ENCODE data around the gene NDST4.

NDST4 gene

GRCh38 chr4:114921790-114922591, 191.4 kb downstream of the NDST4 start:
- Histone ChIP-seq H3K14ac (ENCODE audit: low read length) (no peak overlapping the region), H3K36me3 (replicated peaks in 1 of 2; ENCODE audit: control insufficient read depth in 2 of 2, insufficient read depth in 2 of 2, low read length in 2 of 2) (no peaks in the 10 kb centered on the region), H3K27ac (replicated peaks; ENCODE audit: low read length) (peak overlapping the region; percentile 33), H2AK5ac (ENCODE audit: low read depth, low read length) (no peak overlapping the region), H3K4me3 (ENCODE audit: low read length in 2 of 2) (peak overlapping the region in 1 of 2 donors; percentile 24), H3K79me1 (ENCODE audit: low read depth, low read length) (no peaks in the 10 kb centered on the region), H2BK12ac (ENCODE audit: low read length) (no peak overlapping the region), H3K18ac (ENCODE audit: low read length) (no peak overlapping the region), H2AFZ (ENCODE audit: low read length) (peak overlapping the region; percentile 66), H3K4me1 (ENCODE audit: control insufficient read depth in 2 of 2, insufficient read depth in 1 of 2, low read depth in 1 of 2, low read length in 2 of 2) (peaks cover 8 to 19% of the 10 kb centered on the region in 2 donors), H3K4ac (ENCODE audit: low read length) (no peak overlapping the region), H2BK120ac (ENCODE audit: low read depth, low read length) (no peak overlapping the region), H3K23ac (ENCODE audit: low read depth, low read length, poor library complexity) (no peak overlapping the region), H2BK5ac (ENCODE audit: low read length) (no peak overlapping the region), H3K4me2 (ENCODE audit: insufficient read depth, low read length, poor library complexity, severe bottlenecking) (no peak overlapping the region), H3K9ac (ENCODE audit: low read depth, low read length, poor library complexity) (no peak overlapping the region), H4K8ac (ENCODE audit: low read depth, low read length) (no peak overlapping the region), H3K27me3 (ENCODE audit: control insufficient read depth in 3 of 3, insufficient read depth in 3 of 3, low read depth in 1 of 3, low read length in 3 of 3) (no peaks in the 10 kb centered on the region), H3K9me3 (replicated peaks in 1 of 2; ENCODE audit: control insufficient read depth in 2 of 2, insufficient read depth in 1 of 2, low read depth in 1 of 2, low read length in 2 of 2) (no peaks in the 10 kb centered on the region), H4K91ac (ENCODE audit: low read depth, low read length, poor library complexity) (no peak overlapping the region), H2BK15ac (ENCODE audit: low read length) (no peak overlapping the region)
- WGBS, 2 donors (ENCODE audit: extremely low coverage in 2 of 2, insufficient read length in 2 of 2, insufficient replicate concordance in 1 of 2) = no CpG with 5 or more reads among the region's 13 CpGs
- no peak for DNase-seq (ENCODE audit: low spot score)

GRCh38 chr4:114921191-114921590, 192.2 kb downstream of the NDST4 start:
- H3K27me3 ChIP-seq (ENCODE audit: control insufficient read depth in 3 of 3, insufficient read depth in 3 of 3, low read depth in 1 of 3, low read length in 3 of 3) = no peaks in the 10 kb centered on the region
- H3K4me2 ChIP-seq (ENCODE audit: insufficient read depth, low read length, poor library complexity, severe bottlenecking) = no peak overlapping the region
- no peak overlapping the region for H4K8ac ChIP-seq (ENCODE audit: low read depth, low read length)
- no peak overlapping the region for H4K91ac ChIP-seq (ENCODE audit: low read depth, low read length, poor library complexity)
- H3K4ac ChIP-seq (ENCODE audit: low read length) = no peak overlapping the region
- H3K9me3 ChIP-seq (replicated peaks in 1 of 2; ENCODE audit: control insufficient read depth in 2 of 2, insufficient read depth in 1 of 2, low read depth in 1 of 2, low read length in 2 of 2) = no peaks in the 10 kb centered on the region
- WGBS, 2 donors (ENCODE audit: extremely low coverage in 2 of 2, insufficient read length in 2 of 2, insufficient replicate concordance in 1 of 2) = no CpG with 5 or more reads among the region's 3 CpGs
- no peaks in the 10 kb centered on the region for H3K79me1 ChIP-seq (ENCODE audit: low read depth, low read length)
- no peak overlapping the region for H3K14ac ChIP-seq (ENCODE audit: low read length)
- H3K4me3 ChIP-seq (ENCODE audit: low read length in 2 of 2) = no peak overlapping the region
- H2AFZ ChIP-seq (ENCODE audit: low read length) = no peak overlapping the region
- H2BK12ac ChIP-seq (ENCODE audit: low read length) = no peak overlapping the region
- H3K18ac ChIP-seq (ENCODE audit: low read length) = no peak overlapping the region
- no peaks in the 10 kb centered on the region for H3K36me3 ChIP-seq (replicated peaks in 1 of 2; ENCODE audit: control insufficient read depth in 2 of 2, insufficient read depth in 2 of 2, low read length in 2 of 2)
- no peak overlapping the region for H2BK120ac ChIP-seq (ENCODE audit: low read depth, low read length)
- no peak overlapping the region for H2AK5ac ChIP-seq (ENCODE audit: low read depth, low read length)
- H3K9ac ChIP-seq (ENCODE audit: low read depth, low read length, poor library complexity) = no peak overlapping the region
- H3K27ac ChIP-seq (replicated peaks; ENCODE audit: low read length) = no peak overlapping the region
- no peak for DNase-seq (ENCODE audit: low spot score)
- H2BK5ac ChIP-seq (ENCODE audit: low read length) = no peak overlapping the region
- no peak overlapping the region for H2BK15ac ChIP-seq (ENCODE audit: low read length)
- H3K4me1 ChIP-seq (ENCODE audit: control insufficient read depth in 2 of 2, insufficient read depth in 1 of 2, low read depth in 1 of 2, low read length in 2 of 2) = peaks cover 8 to 17% of the 10 kb centered on the region in 2 donors
- H3K23ac ChIP-seq (ENCODE audit: low read depth, low read length, poor library complexity) = no peak overlapping the region

GRCh38 chr4:114911111-114911510, 202.3 kb downstream of the NDST4 start:
- Histone ChIP-seq H3K27me3 (ENCODE audit: control insufficient read depth in 3 of 3, insufficient read depth in 3 of 3, low read depth in 1 of 3, low read length in 3 of 3) (no peaks in the 10 kb centered on the region), H3K4me2 (ENCODE audit: insufficient read depth, low read length, poor library complexity, severe bottlenecking) (no peak overlapping the region), H4K91ac (ENCODE audit: low read depth, low read length, poor library complexity) (no peak overlapping the region), H3K36me3 (replicated peaks in 1 of 2; ENCODE audit: control insufficient read depth in 2 of 2, insufficient read depth in 2 of 2, low read length in 2 of 2) (no peaks in the 10 kb centered on the region), H3K27ac (replicated peaks; ENCODE audit: low read length) (no peak overlapping the region), H3K4me3 (ENCODE audit: low read length in 2 of 2) (no peak overlapping the region), H3K14ac (ENCODE audit: low read length) (no peak overlapping the region), H3K18ac (ENCODE audit: low read length) (no peak overlapping the region), H3K4ac (ENCODE audit: low read length) (no peak overlapping the region), H3K4me1 (ENCODE audit: control insufficient read depth in 2 of 2, insufficient read depth in 1 of 2, low read depth in 1 of 2, low read length in 2 of 2) (no peaks in the 10 kb centered on the region), H3K23ac (ENCODE audit: low read depth, low read length, poor library complexity) (no peak overlapping the region), H4K8ac (ENCODE audit: low read depth, low read length) (no peak overlapping the region), H2AK5ac (ENCODE audit: low read depth, low read length) (no peak overlapping the region), H2BK5ac (ENCODE audit: low read length) (no peak overlapping the region), H2BK120ac (ENCODE audit: low read depth, low read length) (no peak overlapping the region), H3K9me3 (replicated peaks in 1 of 2; ENCODE audit: control insufficient read depth in 2 of 2, insufficient read depth in 1 of 2, low read depth in 1 of 2, low read length in 2 of 2) (no peaks in the 10 kb centered on the region), H2AFZ (ENCODE audit: low read length) (no peak overlapping the region), H3K9ac (ENCODE audit: low read depth, low read length, poor library complexity) (no peak overlapping the region), H2BK15ac (ENCODE audit: low read length) (no peak overlapping the region), H2BK12ac (ENCODE audit: low read length) (no peak overlapping the region), H3K79me1 (ENCODE audit: low read depth, low read length) (no peaks in the 10 kb centered on the region)
- no CpG with 5 or more reads among the region's 2 CpGs for WGBS, 2 donors (ENCODE audit: extremely low coverage in 2 of 2, insufficient read length in 2 of 2, insufficient replicate concordance in 1 of 2)
- DNase-seq (ENCODE audit: low spot score) = no peak

GRCh38 chr4:114907568-114907967, 205.9 kb downstream of the NDST4 start:
- Histone ChIP-seq H3K4ac (ENCODE audit: low read length) (no peak overlapping the region), H2AFZ (ENCODE audit: low read length) (no peak overlapping the region), H3K9ac (ENCODE audit: low read depth, low read length, poor library complexity) (no peak overlapping the region), H3K9me3 (replicated peaks in 1 of 2; ENCODE audit: control insufficient read depth in 2 of 2, insufficient read depth in 1 of 2, low read depth in 1 of 2, low read length in 2 of 2) (no peaks in the 10 kb centered on the region), H3K27ac (replicated peaks; ENCODE audit: low read length) (no peak overlapping the region), H3K18ac (ENCODE audit: low read length) (no peak overlapping the region), H2BK15ac (ENCODE audit: low read length) (no peak overlapping the region), H3K79me1 (ENCODE audit: low read depth, low read length) (no peaks in the 10 kb centered on the region), H3K4me2 (ENCODE audit: insufficient read depth, low read length, poor library complexity, severe bottlenecking) (no peak overlapping the region), H2AK5ac (ENCODE audit: low read depth, low read length) (no peak overlapping the region), H2BK12ac (ENCODE audit: low read length) (no peak overlapping the region), H4K91ac (ENCODE audit: low read depth, low read length, poor library complexity) (no peak overlapping the region), H3K4me3 (ENCODE audit: low read length in 2 of 2) (no peak overlapping the region), H3K14ac (ENCODE audit: low read length) (no peak overlapping the region), H4K8ac (ENCODE audit: low read depth, low read length) (no peak overlapping the region), H3K23ac (ENCODE audit: low read depth, low read length, poor library complexity) (no peak overlapping the region), H2BK5ac (ENCODE audit: low read length) (no peak overlapping the region), H3K36me3 (replicated peaks in 1 of 2; ENCODE audit: control insufficient read depth in 2 of 2, insufficient read depth in 2 of 2, low read length in 2 of 2) (no peaks in the 10 kb centered on the region), H2BK120ac (ENCODE audit: low read depth, low read length) (no peak overlapping the region), H3K4me1 (ENCODE audit: control insufficient read depth in 2 of 2, insufficient read depth in 1 of 2, low read depth in 1 of 2, low read length in 2 of 2) (no peaks in the 10 kb centered on the region), H3K27me3 (ENCODE audit: control insufficient read depth in 3 of 3, insufficient read depth in 3 of 3, low read depth in 1 of 3, low read length in 3 of 3) (no peaks in the 10 kb centered on the region)
- no CpG with 5 or more reads among the region's 2 CpGs for WGBS, 2 donors (ENCODE audit: extremely low coverage in 2 of 2, insufficient read length in 2 of 2, insufficient replicate concordance in 1 of 2)
- DNase-seq (ENCODE audit: low spot score) = no peak

Data from neuronal stem cell (in vitro differentiated cells).